ENCODE results near the gene GLTP. TPM values are rescaled to one million over a fixed set of nuclear protein-coding genes. Genes with fewer than 3 reads are reported as not detected.
A peak's percentile ranks its signal among the peaks of the same experiment; 100 is the strongest.

Gene GLTP
- total and polyA plus RNA-seq, 2 of the 4 experiments (the other 2 are of a cell fraction): 34.4 to 58.4 TPM

DNA sequence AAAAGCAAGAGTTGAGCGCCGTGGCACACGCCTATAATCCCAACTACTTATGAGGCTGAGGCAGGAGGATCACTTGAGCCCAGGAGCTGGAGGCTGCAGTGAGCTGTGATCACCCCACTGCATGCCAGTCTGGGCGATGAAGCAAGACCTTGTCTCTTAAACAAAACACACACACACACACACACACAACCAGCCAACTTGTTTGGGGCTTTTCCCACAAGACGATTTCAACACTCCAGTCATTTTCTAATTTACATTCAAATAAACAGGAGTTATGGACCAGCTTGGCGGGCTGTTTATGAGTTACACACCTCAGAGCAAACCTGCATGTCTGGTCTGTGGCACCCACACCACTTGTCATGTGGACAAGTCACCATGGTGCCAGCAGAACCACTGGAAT lies 6.7 kb downstream of the GLTP start:
- H3K14ac ChIP-seq (replicated peaks; ENCODE audit: low read depth, low read length): no peak overlapping the region
- DNase-seq: peak; percentile 42
- no peak overlapping the region for H3K9ac ChIP-seq (ENCODE audit: low read depth, low read length)
- H3K4ac ChIP-seq (ENCODE audit: low read depth, low read length): no peak overlapping the region
- H3K9me1 ChIP-seq (ENCODE audit: insufficient read depth, low read length): peaks cover 19% of the 10 kb centered on the region
- no peak overlapping the region for H2BK120ac ChIP-seq (ENCODE audit: low read depth, low read length)
- H3K79me1 ChIP-seq (ENCODE audit: low read depth in 1 of 2, low read length in 2 of 2): peaks cover 31 to 67% of the 10 kb centered on the region in 2 experiments
- H2AK5ac ChIP-seq (ENCODE audit: low read depth, low read length): no peak overlapping the region
- no peak overlapping the region for H2BK20ac ChIP-seq (ENCODE audit: low read depth, low read length)
- H4K91ac ChIP-seq (ENCODE audit: insufficient read depth, low read depth, low read length): no peak overlapping the region
- ChIA-PET CTCF (interaction anchor here (0.7 kb wide), 1 partner anchor 97 kb away, joined by 3 read pairs; no protein-coding TSS in a partner anchor), POLR2A (ENCODE audit: unreplicated experiment) (no interaction called here)
- no peak overlapping the region for H3K27ac ChIP-seq (ENCODE audit: insufficient read depth, low read length)
- no TSS peak for BruUV-seq (replicated peaks)
- no peak overlapping the region for H3K56ac ChIP-seq (ENCODE audit: extremely low read depth, insufficient read depth, low read length)
- no peak overlapping the region for H2AFZ ChIP-seq (replicated peaks; ENCODE audit: low read length, poor library complexity)
- TF ChIP-seq NFE2L2 (IDR thresholded peaks at IDR 0.05; ENCODE audit: low read depth, low read length) (no peak), CEBPB (IDR thresholded peaks at IDR 0.05; ENCODE audit: low read depth, low read length) (peak; percentile 41)
- H3K4me2 ChIP-seq (ENCODE audit: low read depth, low read length): no peak overlapping the region
- peaks cover 28% of the 10 kb centered on the region for H4K20me1 ChIP-seq (ENCODE audit: insufficient read depth, low read length)
- no peak overlapping the region for H2AK9ac ChIP-seq (replicated peaks; ENCODE audit: low read depth, low read length, poor library complexity)
- intact Hi-C loops (cut with micrococcal nuclease): no loop called here
- H3K9me3 ChIP-seq (ENCODE audit: control insufficient read depth, insufficient read depth, low read length): no peaks in the 10 kb centered on the region
- in situ Hi-C loops (cut with MboI; ENCODE audit: low sequenced_read_pairs): no loop called here
- no peak overlapping the region for H2BK5ac ChIP-seq (ENCODE audit: low read depth, low read length, poor library complexity, severe bottlenecking)
- no peak overlapping the region for H3K23ac ChIP-seq (ENCODE audit: low read depth, low read length)
- no peak overlapping the region for H4K8ac ChIP-seq (ENCODE audit: low read depth in 2 of 2, low read length in 2 of 2)
- no peaks in the 10 kb centered on the region for H3K27me3 ChIP-seq (ENCODE audit: control insufficient read depth, insufficient read depth, low read length)
- ATAC-seq (ENCODE audit: low read depth): no peak; the same call in 1 of the 2 replicates
- H3K18ac ChIP-seq (ENCODE audit: low read depth, low read length): no peak overlapping the region
- peaks cover 8% of the 10 kb centered on the region for H3K36me3 ChIP-seq (ENCODE audit: control insufficient read depth, insufficient read depth, low read length)
- H3K4me1 ChIP-seq (ENCODE audit: control insufficient read depth, insufficient read depth, low read length): peaks cover under 1% of the 10 kb centered on the region
- WGBS, 2 experiments (ENCODE audit: extremely low coverage in 2 of 2, insufficient read length in 1 of 2): 100% methylated on average over 2 of the region's 6 CpGs; no CpG with 5 or more reads in 1 of the 2 experiments
- dilution Hi-C loops (cut with HindIII; ENCODE audit: low sequenced_read_pairs, unreplicated experiment): no loop called here
- no peak overlapping the region for H3K4me3 ChIP-seq (ENCODE audit: insufficient read depth, low read depth, low read length)
- H4K5ac ChIP-seq (ENCODE audit: low read depth, low read length): no peak overlapping the region
- no peak overlapping the region for H2BK15ac ChIP-seq (ENCODE audit: low read depth, low read length)
